ENCODE results near the gene ZNF107.

DNA sequence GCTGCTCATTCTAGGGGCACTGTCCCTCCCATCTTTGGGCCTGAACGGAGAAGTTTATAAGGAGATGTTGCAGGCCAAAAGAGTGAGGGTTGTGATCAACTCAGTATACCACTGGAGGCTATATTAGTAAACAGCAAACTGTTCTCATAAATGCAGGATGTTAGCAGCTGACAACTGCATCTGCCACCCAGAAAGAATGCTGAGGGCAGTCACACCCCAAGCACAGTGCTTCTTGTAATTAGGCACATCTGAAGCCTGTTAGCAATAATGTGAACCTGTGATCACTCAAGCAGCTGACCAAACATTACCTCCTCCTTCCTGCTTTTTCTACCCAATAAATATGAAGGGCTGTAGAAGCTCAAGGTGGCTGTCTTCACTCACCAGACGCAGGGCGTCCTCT lies 89.9 kb downstream of the ZNF107 start:
- TF ChIP-seq, protein P1, sequence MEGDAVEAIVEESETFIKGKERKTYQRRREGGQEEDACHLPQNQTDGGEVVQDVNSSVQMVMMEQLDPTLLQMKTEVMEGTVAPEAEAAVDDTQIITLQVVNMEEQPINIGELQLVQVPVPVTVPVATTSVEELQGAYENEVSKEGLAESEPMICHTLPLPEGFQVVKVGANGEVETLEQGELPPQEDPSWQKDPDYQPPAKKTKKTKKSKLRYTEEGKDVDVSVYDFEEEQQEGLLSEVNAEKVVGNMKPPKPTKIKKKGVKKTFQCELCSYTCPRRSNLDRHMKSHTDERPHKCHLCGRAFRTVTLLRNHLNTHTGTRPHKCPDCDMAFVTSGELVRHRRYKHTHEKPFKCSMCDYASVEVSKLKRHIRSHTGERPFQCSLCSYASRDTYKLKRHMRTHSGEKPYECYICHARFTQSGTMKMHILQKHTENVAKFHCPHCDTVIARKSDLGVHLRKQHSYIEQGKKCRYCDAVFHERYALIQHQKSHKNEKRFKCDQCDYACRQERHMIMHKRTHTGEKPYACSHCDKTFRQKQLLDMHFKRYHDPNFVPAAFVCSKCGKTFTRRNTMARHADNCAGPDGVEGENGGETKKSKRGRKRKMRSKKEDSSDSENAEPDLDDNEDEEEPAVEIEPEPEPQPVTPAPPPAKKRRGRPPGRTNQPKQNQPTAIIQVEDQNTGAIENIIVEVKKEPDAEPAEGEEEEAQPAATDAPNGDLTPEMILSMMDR (IDR thresholded peaks at IDR 0.05; ENCODE audit: borderline replicate concordance, extremely low read depth, low read length, poor library complexity, severe bottlenecking), result no peak
- no peak for TF ChIP-seq EZH2 (IDR thresholded peaks at IDR 0.05; ENCODE audit: borderline replicate concordance, low read depth, low read length, severe bottlenecking)
